GM12878 (cell line): ENCODE data around the gene LCE1F. TPM values are rescaled to one million over a fixed set of nuclear protein-coding genes. Genes with fewer than 3 reads are reported as not detected.

Source experiments
- CEBPB ChIP-seq, 2 experiments: fragments of 150-350 bp in 1 of 2; IDR thresholded peaks; 2 replicates each; pipeline ENCODE4 v1.6.1; 2012 to 2014; ENCODE audit warnings: low read depth in 2 of 2, low read length in 2 of 2, borderline replicate concordance in 1 of 2, inconsistent platforms in 1 of 2
- CHD4 ChIP-seq: fragments of 200-600 bp; sonication (generic); IDR thresholded peaks from 2 replicates; pipeline ENCODE4 v1.6.1; 2016; ENCODE audit warnings: mild to moderate bottlenecking
- PAX8 ChIP-seq: fragments of 450-650 bp; IDR thresholded peaks from 2 replicates; pipeline ENCODE4 v1.6.1; 2017; ENCODE audit warnings: mild to moderate bottlenecking, moderate library complexity
- STAT3 ChIP-seq: IDR thresholded peaks from 2 replicates; pipeline ENCODE4 v1.6.1; 2011; ENCODE audit warnings: low read depth, low read length, improper control_type of control experiment
- SUZ12 ChIP-seq: fragments of 200-600 bp; sonication (generic); IDR thresholded peaks from one replicate; pipeline ENCODE4 v1.6.1; 2018; ENCODE audit warnings: antibody characterized with exemption, mild to moderate bottlenecking; ENCODE audit not compliant: unreplicated experiment
- YY1 ChIP-seq: IDR thresholded peaks from 2 replicates; pipeline ENCODE4 v1.6.1; 2011; ENCODE audit warnings: low read depth, mild to moderate bottlenecking, low read length
- polyA plus RNA-seq, 11 experiments: library from polyadenylated mRNA; depleted of rRNA in 4 of 11; unstranded in 6 of 11; stranded (reverse) in 5 of 11; fragments of >200 nt; fragmentation: Nextera tagmentation in 4 of 11; fragmentation: Illumina TruSeq in 1 of 11; extraction: Ambion mirVana in 4 of 11; extraction: Trizol in 1 of 11; gene quantifications; 1 replicate in 1 of 11; 2 replicates in 10 of 11; pipeline versions ENCODE4 v1.2.1 to v1.2.3, GENCODE V29; 2011 to 2016; ENCODE audit warnings: inconsistent platforms in 2 of 11, missing spikeins in 2 of 11, low read depth in 1 of 11
- total RNA-seq, 4 experiments: library from RNA; depleted of rRNA in 3 of 4; stranded (reverse); fragments of >200 nt in 3 of 4; fragmentation: Illumina TruSeq in 1 of 4; extraction: Trizol in 1 of 4; gene quantifications; 2 replicates each; pipeline versions ENCODE4 v1.2.1 to v1.2.3, GENCODE V29; 2013 to 2021
- TF ChIP-seq, protein P1 (sequence below): fragments of 150-350 bp; IDR thresholded peaks from 2 replicates; pipeline ENCODE4 v1.6.1; 2014; ENCODE audit warnings: mild to moderate bottlenecking, low read depth, low read length
- TF ChIP-seq, protein P2 (sequence below): IDR thresholded peaks from 2 replicates; pipeline ENCODE4 v1.6.1; 2011; ENCODE audit warnings: low read depth, low read length, improper control_type of control experiment, borderline replicate concordance
- TF ChIP-seq, protein P3 (sequence below): fragments of 450-650 bp; IDR thresholded peaks from 2 replicates; pipeline ENCODE4 v1.6.1; 2017; ENCODE audit warnings: borderline replicate concordance
- TF ChIP-seq, protein P4 (sequence below): fragments of 450-650 bp; formaldehyde crosslinking; IDR thresholded peaks from 2 replicates; pipeline ENCODE4 v1.4.0; 2020; ENCODE audit warnings: mild to moderate bottlenecking, moderate library complexity

Gene LCE1F
- total and polyA plus RNA-seq, 10 of the 15 experiments (the other 5 are each of a cell fraction or from before 2014, with no cell fraction given), result 0.72 to 0.96 TPM; not detected in 8

DNA sequence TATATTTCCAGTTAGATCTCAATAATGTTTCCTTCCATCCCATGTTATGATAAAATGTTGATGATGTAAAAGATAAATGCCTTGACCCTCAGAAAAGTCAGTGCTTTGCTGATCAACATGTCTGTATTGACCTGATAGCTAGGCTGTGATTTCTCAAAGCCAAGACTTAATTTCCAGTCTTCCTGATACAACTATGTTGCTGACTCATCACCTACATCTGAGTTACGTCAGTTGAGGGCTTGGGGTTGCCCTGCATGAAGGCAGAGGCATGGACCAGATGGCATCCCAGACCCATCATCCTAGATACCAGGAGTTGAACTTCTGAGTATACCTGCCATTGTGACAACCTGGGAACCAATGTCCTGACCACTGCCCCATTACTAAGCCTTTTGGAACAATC, 26.4 kb downstream of the LCE1F start (continued):
- TF ChIP-seq, protein P1, sequence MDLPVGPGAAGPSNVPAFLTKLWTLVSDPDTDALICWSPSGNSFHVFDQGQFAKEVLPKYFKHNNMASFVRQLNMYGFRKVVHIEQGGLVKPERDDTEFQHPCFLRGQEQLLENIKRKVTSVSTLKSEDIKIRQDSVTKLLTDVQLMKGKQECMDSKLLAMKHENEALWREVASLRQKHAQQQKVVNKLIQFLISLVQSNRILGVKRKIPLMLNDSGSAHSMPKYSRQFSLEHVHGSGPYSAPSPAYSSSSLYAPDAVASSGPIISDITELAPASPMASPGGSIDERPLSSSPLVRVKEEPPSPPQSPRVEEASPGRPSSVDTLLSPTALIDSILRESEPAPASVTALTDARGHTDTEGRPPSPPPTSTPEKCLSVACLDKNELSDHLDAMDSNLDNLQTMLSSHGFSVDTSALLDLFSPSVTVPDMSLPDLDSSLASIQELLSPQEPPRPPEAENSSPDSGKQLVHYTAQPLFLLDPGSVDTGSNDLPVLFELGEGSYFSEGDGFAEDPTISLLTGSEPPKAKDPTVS, result no peak
- TF ChIP-seq, protein P2, sequence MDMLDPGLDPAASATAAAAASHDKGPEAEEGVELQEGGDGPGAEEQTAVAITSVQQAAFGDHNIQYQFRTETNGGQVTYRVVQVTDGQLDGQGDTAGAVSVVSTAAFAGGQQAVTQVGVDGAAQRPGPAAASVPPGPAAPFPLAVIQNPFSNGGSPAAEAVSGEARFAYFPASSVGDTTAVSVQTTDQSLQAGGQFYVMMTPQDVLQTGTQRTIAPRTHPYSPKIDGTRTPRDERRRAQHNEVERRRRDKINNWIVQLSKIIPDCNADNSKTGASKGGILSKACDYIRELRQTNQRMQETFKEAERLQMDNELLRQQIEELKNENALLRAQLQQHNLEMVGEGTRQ, result no peak
- TF ChIP-seq CHD4, result no peak
- TF ChIP-seq, protein P3, sequence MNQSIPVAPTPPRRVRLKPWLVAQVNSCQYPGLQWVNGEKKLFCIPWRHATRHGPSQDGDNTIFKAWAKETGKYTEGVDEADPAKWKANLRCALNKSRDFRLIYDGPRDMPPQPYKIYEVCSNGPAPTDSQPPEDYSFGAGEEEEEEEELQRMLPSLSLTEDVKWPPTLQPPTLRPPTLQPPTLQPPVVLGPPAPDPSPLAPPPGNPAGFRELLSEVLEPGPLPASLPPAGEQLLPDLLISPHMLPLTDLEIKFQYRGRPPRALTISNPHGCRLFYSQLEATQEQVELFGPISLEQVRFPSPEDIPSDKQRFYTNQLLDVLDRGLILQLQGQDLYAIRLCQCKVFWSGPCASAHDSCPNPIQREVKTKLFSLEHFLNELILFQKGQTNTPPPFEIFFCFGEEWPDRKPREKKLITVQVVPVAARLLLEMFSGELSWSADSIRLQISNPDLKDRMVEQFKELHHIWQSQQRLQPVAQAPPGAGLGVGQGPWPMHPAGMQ, result no peak
- no peak for TF ChIP-seq SUZ12
- TF ChIP-seq YY1, result no peak
- no peak for TF ChIP-seq CEBPB (IDR thresholded peaks at IDR 0.05; ENCODE audit: borderline replicate concordance in 1 of 2, low read depth in 2 of 2, low read length in 2 of 2)
- TF ChIP-seq PAX8, result no peak
- TF ChIP-seq STAT3, result no peak
- TF ChIP-seq, protein P4, sequence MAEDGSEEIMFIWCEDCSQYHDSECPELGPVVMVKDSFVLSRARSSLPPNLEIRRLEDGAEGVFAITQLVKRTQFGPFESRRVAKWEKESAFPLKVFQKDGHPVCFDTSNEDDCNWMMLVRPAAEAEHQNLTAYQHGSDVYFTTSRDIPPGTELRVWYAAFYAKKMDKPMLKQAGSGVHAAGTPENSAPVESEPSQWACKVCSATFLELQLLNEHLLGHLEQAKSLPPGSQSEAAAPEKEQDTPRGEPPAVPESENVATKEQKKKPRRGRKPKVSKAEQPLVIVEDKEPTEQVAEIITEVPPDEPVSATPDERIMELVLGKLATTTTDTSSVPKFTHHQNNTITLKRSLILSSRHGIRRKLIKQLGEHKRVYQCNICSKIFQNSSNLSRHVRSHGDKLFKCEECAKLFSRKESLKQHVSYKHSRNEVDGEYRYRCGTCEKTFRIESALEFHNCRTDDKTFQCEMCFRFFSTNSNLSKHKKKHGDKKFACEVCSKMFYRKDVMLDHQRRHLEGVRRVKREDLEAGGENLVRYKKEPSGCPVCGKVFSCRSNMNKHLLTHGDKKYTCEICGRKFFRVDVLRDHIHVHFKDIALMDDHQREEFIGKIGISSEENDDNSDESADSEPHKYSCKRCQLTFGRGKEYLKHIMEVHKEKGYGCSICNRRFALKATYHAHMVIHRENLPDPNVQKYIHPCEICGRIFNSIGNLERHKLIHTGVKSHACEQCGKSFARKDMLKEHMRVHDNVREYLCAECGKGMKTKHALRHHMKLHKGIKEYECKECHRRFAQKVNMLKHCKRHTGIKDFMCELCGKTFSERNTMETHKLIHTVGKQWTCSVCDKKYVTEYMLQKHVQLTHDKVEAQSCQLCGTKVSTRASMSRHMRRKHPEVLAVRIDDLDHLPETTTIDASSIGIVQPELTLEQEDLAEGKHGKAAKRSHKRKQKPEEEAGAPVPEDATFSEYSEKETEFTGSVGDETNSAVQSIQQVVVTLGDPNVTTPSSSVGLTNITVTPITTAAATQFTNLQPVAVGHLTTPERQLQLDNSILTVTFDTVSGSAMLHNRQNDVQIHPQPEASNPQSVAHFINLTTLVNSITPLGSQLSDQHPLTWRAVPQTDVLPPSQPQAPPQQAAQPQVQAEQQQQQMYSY (CRISPR knock-in tag), result no peak
